SU-DHL-6 (cell line): ENCODE results near the gene EIF5.
"Not testable (repeated sequence)": the region's sequence is repeated elsewhere in the genome, so short reads cannot be mapped to it uniquely, and the experiment has no call there.

ENCODE experiments used
- H2AFZ ChIP-seq: fragments of 200-600 bp; sonication (generic); 2 replicates; pipeline ENCODE4 v1.6.1; 2014; ENCODE audit warnings: low read depth, mild to moderate bottlenecking, moderate library complexity, mixed read lengths, antibody characterized with exemption, low read length; ENCODE audit not compliant: severe bottlenecking
- H3F3A ChIP-seq: fragments of 200-600 bp; shearing (Covaris generic); 2 replicates; pipeline ENCODE4 v1.6.0; 2016; ENCODE audit warnings: antibody characterized with exemption, mild to moderate bottlenecking; ENCODE audit not compliant: insufficient read depth
- H3K27ac ChIP-seq: fragments of 200-600 bp; sonication (generic); 2 replicates; pipeline ENCODE4 v1.5.1; 2016; ENCODE audit warnings: low read depth, mild to moderate bottlenecking, low read length, moderate library complexity, mixed read lengths
- H3K27me3 ChIP-seq: fragments of 200-600 bp; sonication (generic), shearing (Covaris generic); 2 replicates; pipeline ENCODE4 v1.6.0; 2014; ENCODE audit warnings: mild to moderate bottlenecking, low read length
- H3K36me3 ChIP-seq: fragments of 200-600 bp; sonication (generic); 2 replicates; pipeline ENCODE4 v1.6.1; 2014; ENCODE audit warnings: mild to moderate bottlenecking, low read length, mixed read lengths
- H3K4me2 ChIP-seq: fragments of 300-600, 200-600 bp; shearing (Covaris generic), sonication (generic); 2 replicates; pipeline ENCODE4 v1.6.0; 2014; ENCODE audit warnings: low read length, low read depth, mild to moderate bottlenecking; ENCODE audit not compliant: poor library complexity, severe bottlenecking
- H3K4me3 ChIP-seq: fragments of 200-600 bp; sonication (generic); 2 replicates; pipeline ENCODE4 v1.5.1; 2014; ENCODE audit warnings: antibody characterized with exemption, low read length, mild to moderate bottlenecking, mixed read lengths; ENCODE audit not compliant: insufficient read depth, poor library complexity, severe bottlenecking
- H3K79me2 ChIP-seq: fragments of 200-600 bp; sonication (generic); 2 replicates; pipeline ENCODE4 v1.6.1; 2014; ENCODE audit warnings: mild to moderate bottlenecking, low read length, moderate library complexity; ENCODE audit not compliant: insufficient read depth
- H3K9ac ChIP-seq: fragments of 200-600 bp; sonication (generic); 2 replicates; pipeline ENCODE4 v1.7.0; 2014; ENCODE audit warnings: mild to moderate bottlenecking, low read length
- H3K9me2 ChIP-seq: fragments of 200-600 bp; sonication (generic); replicated peaks from 2 replicates; pipeline ENCODE4 v1.6.1; 2014; ENCODE audit warnings: low read length; ENCODE audit not compliant: insufficient read depth
- H3K9me3 ChIP-seq: fragments of 200-600 bp; sonication (generic); 2 replicates; pipeline ENCODE4 v1.6.1; 2014; ENCODE audit warnings: low read length, mixed read lengths; ENCODE audit not compliant: insufficient read depth
- H4K20me1 ChIP-seq: fragments of 200-600 bp; sonication (generic); 2 replicates; pipeline ENCODE4 v1.6.1; 2014; ENCODE audit warnings: low read depth, mild to moderate bottlenecking, antibody characterized with exemption, low read length, moderate library complexity, mixed read lengths
- EZH2phosphoT487 ChIP-seq: fragments of 200-600 bp; sonication (generic), shearing (Covaris generic); conservative IDR thresholded peaks from 2 replicates; pipeline ENCODE4 v1.6.1; 2018; ENCODE audit warnings: mild to moderate bottlenecking, antibody characterized with exemption, low read length, moderate library complexity, mixed read lengths
- TF ChIP-seq, protein P1 (sequence below): fragments of 200-600 bp; sonication (generic); IDR thresholded peaks from one replicate; pipeline ENCODE4 v1.5.1; 2017; ENCODE audit warnings: antibody characterized with exemption, mild to moderate bottlenecking, low read length, moderate library complexity; ENCODE audit not compliant: insufficient read depth, poor library complexity, severe bottlenecking

EIF5 gene

DNA sequence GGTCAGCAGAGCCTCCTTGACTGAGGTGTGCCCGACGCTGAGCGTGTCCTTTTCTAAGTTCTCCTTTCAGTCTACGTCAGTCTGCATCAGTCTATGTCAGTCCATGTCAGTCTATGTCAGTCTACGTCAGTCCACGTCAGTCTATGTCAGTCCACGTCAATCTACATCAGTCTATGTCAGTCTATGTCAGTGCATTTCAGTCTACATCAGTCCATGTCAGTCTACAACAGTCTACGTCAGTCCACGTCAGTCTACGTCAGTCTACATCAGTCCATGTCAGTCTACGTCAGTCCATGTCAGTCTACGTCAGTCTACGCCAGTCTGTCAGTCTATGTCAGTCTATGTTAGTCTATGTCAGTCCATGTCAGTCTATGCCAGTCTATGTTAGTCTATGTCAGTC, 15.9 kb downstream of the EIF5 start:
- Histone ChIP-seq H2AFZ (no peak overlapping the region), H3K9ac (no peak overlapping the region), H3K36me3 (no peaks in the 10 kb centered on the region), H3F3A (peaks cover 18% of the 10 kb centered on the region), H3K9me2 (no peaks in the 10 kb centered on the region), H3K79me2 (no peaks in the 10 kb centered on the region), H3K4me2 (no peak overlapping the region), H3K9me3 (no peaks in the 10 kb centered on the region), H3K27ac (no peak overlapping the region), H4K20me1 (no peaks in the 10 kb centered on the region), H3K27me3 (no peaks in the 10 kb centered on the region), H3K4me3 (no peak overlapping the region)
- TF ChIP-seq EZH2phosphoT487 = no peak
- TF ChIP-seq, protein P1, sequence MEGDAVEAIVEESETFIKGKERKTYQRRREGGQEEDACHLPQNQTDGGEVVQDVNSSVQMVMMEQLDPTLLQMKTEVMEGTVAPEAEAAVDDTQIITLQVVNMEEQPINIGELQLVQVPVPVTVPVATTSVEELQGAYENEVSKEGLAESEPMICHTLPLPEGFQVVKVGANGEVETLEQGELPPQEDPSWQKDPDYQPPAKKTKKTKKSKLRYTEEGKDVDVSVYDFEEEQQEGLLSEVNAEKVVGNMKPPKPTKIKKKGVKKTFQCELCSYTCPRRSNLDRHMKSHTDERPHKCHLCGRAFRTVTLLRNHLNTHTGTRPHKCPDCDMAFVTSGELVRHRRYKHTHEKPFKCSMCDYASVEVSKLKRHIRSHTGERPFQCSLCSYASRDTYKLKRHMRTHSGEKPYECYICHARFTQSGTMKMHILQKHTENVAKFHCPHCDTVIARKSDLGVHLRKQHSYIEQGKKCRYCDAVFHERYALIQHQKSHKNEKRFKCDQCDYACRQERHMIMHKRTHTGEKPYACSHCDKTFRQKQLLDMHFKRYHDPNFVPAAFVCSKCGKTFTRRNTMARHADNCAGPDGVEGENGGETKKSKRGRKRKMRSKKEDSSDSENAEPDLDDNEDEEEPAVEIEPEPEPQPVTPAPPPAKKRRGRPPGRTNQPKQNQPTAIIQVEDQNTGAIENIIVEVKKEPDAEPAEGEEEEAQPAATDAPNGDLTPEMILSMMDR = no peak

DNA sequence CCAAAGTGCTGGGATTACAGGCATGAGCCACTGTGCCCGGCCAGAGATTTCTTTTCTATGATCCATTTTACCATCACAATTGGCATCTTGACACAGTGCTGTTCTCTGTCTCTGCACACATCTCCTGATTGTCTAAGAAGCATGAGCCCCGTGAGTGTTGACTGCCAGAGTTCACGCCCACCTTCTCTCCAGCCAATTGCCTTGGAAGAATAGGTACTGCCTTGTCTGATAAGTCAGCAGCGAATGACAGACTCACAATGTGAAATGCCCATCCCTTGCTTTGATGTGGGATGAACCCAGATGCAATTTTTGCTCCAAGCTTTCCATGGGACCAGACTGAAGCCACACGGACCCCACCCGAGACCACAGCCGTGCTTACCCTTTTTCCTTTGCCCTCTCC, 19.3 kb downstream of the EIF5 start:
- H3K27me3 ChIP-seq = no peaks in the 10 kb centered on the region
- H3K4me2 ChIP-seq = no peak overlapping the region
- H4K20me1 ChIP-seq = no peaks in the 10 kb centered on the region
- H3K9me2 ChIP-seq = no peaks in the 10 kb centered on the region
- H3K9ac ChIP-seq = no peak overlapping the region
- H3K27ac ChIP-seq = no peak overlapping the region
- TF ChIP-seq, protein P1 = no peak
- TF ChIP-seq EZH2phosphoT487 = no peak
- no peak overlapping the region for H2AFZ ChIP-seq
- no peaks in the 10 kb centered on the region for H3K79me2 ChIP-seq
- no peak overlapping the region for H3K4me3 ChIP-seq
- H3K9me3 ChIP-seq = no peaks in the 10 kb centered on the region
- no peaks in the 10 kb centered on the region for H3K36me3 ChIP-seq
- no peaks in the 10 kb centered on the region for H3F3A ChIP-seq

DNA sequence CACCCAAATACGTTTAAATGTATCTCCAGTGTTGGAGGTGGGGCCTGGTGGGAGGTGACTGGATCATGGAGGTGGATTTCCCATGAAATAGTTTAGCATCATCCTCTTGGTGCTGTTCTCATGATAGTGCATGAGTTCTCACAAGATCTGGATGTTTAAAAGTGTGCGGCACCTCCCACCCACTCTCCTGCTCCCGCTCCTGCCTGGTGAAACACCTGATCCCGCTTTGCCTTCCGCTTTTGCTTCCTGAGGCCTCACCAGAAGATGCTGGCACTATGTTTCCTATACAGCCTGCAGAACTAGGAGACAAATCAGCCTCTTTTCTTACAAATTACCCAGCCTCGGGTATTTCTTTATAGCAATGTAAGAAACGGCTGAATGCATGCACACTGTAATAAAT, 20.1 kb downstream of the EIF5 start:
- Histone ChIP-seq H3K9me2 (no peaks in the 10 kb centered on the region), H3K27ac (no peak overlapping the region), H3K27me3 (no peaks in the 10 kb centered on the region), H3K4me2 (no peak overlapping the region), H3K79me2 (no peaks in the 10 kb centered on the region), H2AFZ (no peak overlapping the region), H3F3A (no peaks in the 10 kb centered on the region), H3K9ac (no peak overlapping the region), H4K20me1 (no peaks in the 10 kb centered on the region), H3K9me3 (no peaks in the 10 kb centered on the region), H3K36me3 (no peaks in the 10 kb centered on the region), H3K4me3 (no peak overlapping the region)
- TF ChIP-seq EZH2phosphoT487 = no peak

DNA sequence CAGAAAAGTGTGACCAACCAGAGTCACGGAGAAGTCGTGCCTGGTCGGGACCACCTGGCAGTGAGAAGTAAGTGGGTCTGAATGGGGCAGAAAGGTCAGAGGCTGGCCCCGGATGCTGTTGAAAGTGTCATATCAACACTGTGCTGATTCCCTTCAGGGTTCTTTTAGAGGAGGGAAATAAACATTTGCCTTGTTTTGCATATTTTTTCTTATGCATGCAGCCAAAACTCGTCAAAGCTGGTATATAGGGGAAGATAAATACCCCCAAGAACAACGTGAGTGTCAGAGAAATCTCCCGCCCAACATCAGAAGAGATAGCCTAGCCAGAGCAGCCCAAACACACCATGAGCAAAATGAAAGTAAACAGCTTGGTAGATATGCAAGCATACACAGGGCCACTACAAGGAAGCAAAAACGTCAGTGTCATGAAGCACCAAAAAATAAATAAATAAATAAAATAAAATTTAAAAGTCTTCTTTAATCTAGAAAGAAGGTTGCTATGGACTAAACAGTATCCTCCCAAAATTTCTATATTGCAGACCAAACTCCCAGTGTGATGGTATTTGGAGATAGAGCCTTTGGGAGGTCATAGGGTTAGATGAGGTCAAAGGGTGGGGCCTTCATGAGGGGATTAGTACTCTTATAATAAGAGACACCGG, 22.1 kb downstream of the EIF5 start:
- Histone ChIP-seq H3K9me2 (no peaks in the 10 kb centered on the region), H3K27ac (no peak overlapping the region), H3F3A (no peaks in the 10 kb centered on the region), H3K9me3 (no peaks in the 10 kb centered on the region; the same call in 1 of the 2 replicates), H3K4me3 (no peak overlapping the region), H3K27me3 (no peaks in the 10 kb centered on the region), H3K36me3 (no peaks in the 10 kb centered on the region), H3K4me2 (peak overlapping the region; percentile 10), H2AFZ (no peak overlapping the region), H4K20me1 (no peaks in the 10 kb centered on the region), H3K79me2 (no peaks in the 10 kb centered on the region), H3K9ac (no peak overlapping the region)
- no peak for TF ChIP-seq EZH2phosphoT487
- TF ChIP-seq, protein P1 = no peak

DNA sequence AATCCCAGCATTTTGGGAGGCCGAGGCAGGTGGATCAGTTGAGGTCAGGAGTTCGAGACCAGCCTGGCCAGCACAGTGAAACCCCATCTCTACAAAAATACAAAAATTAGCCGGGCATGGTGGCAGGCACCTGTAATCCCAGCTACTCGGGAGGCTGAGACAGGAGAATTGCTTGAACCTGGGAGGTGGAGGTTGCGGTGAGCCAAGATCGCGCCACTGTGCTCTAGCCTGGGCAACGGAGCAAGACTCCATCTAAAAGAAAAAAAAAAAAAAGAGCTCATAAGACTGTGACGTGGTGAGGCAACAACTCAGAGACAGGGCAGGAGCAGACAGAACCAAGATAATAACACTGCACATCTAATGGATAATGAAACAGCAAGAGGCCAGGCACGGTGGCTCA, 23.5 kb downstream of the EIF5 start:
- H2AFZ ChIP-seq, H3K79me2 ChIP-seq, H3K36me3 ChIP-seq, H4K20me1 ChIP-seq, H3K4me3 ChIP-seq, H3K9me2 ChIP-seq, H3K9ac ChIP-seq, H3K27ac ChIP-seq, H3K27me3 ChIP-seq, H3K4me2 ChIP-seq, H3K9me3 ChIP-seq, H3F3A ChIP-seq: not testable (repeated sequence)
